Loucy (cell line): ENCODE measurements around the gene AMIGO2.

ENCODE experiments used
- H2AFZ ChIP-seq: fragments of 200-600 bp; sonication (generic); 2 replicates; pipeline ENCODE4 v1.6.0; 2016; ENCODE audit warnings: antibody characterized with exemption, mild to moderate bottlenecking, low read length, moderate library complexity
- H3F3A ChIP-seq: fragments of 200-600 bp; 2 replicates; pipeline ENCODE4 v1.6.0; 2016; ENCODE audit warnings: antibody characterized with exemption, low read depth, mild to moderate bottlenecking
- H3K27me3 ChIP-seq: fragments of 200-600 bp; sonication (generic); 2 replicates; pipeline ENCODE4 v1.6.1; 2014; ENCODE audit warnings: low read length, mild to moderate bottlenecking; ENCODE audit not compliant: insufficient read depth, poor library complexity, severe bottlenecking
- H3K36me3 ChIP-seq: fragments of 200-600 bp; sonication (generic); 2 replicates; pipeline ENCODE4 v1.6.1; 2016; ENCODE audit warnings: low read length; ENCODE audit not compliant: insufficient read depth
- H3K4me1 ChIP-seq: fragments of 200-600 bp; sonication (generic); 2 replicates; pipeline ENCODE4 v1.5.1; 2014; ENCODE audit warnings: low read length, mild to moderate bottlenecking; ENCODE audit not compliant: insufficient read depth, poor library complexity, severe bottlenecking
- H3K4me2 ChIP-seq: fragments of 200-600 bp; sonication (generic); 2 replicates; pipeline ENCODE4 v1.6.0; 2014; ENCODE audit warnings: antibody characterized with exemption, low read length, low read depth, mild to moderate bottlenecking; ENCODE audit not compliant: poor library complexity, severe bottlenecking
- H3K4me3 ChIP-seq: fragments of 200-600 bp; sonication (generic); 2 replicates; pipeline ENCODE4 v1.5.1; 2014; ENCODE audit warnings: low read length, mild to moderate bottlenecking, mixed read lengths; ENCODE audit not compliant: poor library complexity, severe bottlenecking
- H3K79me2 ChIP-seq: fragments of 200-600 bp; sonication (generic); 2 replicates; pipeline ENCODE4 v1.6.1; 2014; ENCODE audit warnings: low read length; ENCODE audit not compliant: insufficient read depth
- H3K9ac ChIP-seq: fragments of 200-600 bp; sonication (generic); 2 replicates; pipeline ENCODE4 v1.6.0; 2014; ENCODE audit warnings: mild to moderate bottlenecking, low read depth, low read length, moderate library complexity; ENCODE audit not compliant: poor library complexity, severe bottlenecking
- H3K9me2 ChIP-seq: fragments of 200-600 bp; sonication (generic); replicated peaks from 2 replicates; pipeline ENCODE4 v1.6.1; 2016; ENCODE audit warnings: low read depth, low read length, mixed read lengths
- H3K9me3 ChIP-seq: fragments of 200-600 bp; sonication (generic); 2 replicates; pipeline ENCODE4 v1.6.1; 2014; ENCODE audit warnings: mild to moderate bottlenecking, antibody characterized with exemption, low read length, low read depth; ENCODE audit not compliant: insufficient read depth
- H4K20me1 ChIP-seq: fragments of 200-600 bp; sonication (generic); 2 replicates; pipeline ENCODE4 v1.6.0; 2014; ENCODE audit warnings: antibody characterized with exemption, low read length, mild to moderate bottlenecking; ENCODE audit not compliant: insufficient read depth, poor library complexity, severe bottlenecking
- CTCF ChIP-seq: fragments of 200-600 bp; sonication (generic); conservative IDR thresholded peaks from 2 replicates; pipeline ENCODE4 v1.5.1; 2014; ENCODE audit warnings: mild to moderate bottlenecking, antibody characterized with exemption, low read length
- EZH2phosphoT487 ChIP-seq: fragments of 200-600 bp; IDR thresholded peaks from 2 replicates; pipeline ENCODE4 v1.6.1; 2018; ENCODE audit warnings: antibody characterized with exemption, mild to moderate bottlenecking, moderate library complexity, borderline replicate concordance

The AMIGO2 gene

GRCh38 chr12:47079468-47079980 lies at the start of gene AMIGO2, which contains the start of gene PCED1B:
AMIGO2 (minus strand) TSS chr12:47079959; CDS start chr12:47079002, 957 bp downstream.
PCED1B (plus strand) TSS chr12:47079621; CDS start chr12:47235064, 155,443 bp downstream.
- Histone ChIP-seq H3K27me3 (no peaks in the 10 kb centered on the region), H3F3A (peaks cover 9% of the 10 kb centered on the region), H3K9me2 (no peaks in the 10 kb centered on the region), H2AFZ (peak within 1 kb of the TSS; percentile 93), H3K9ac (peak within 1 kb of the TSS; percentile 67), H4K20me1 (no peaks in the 10 kb centered on the region), H3K4me3 (peak within 1 kb of the TSS; percentile 78), H3K4me1 (peaks cover 25% of the 10 kb centered on the region), H3K9me3 (no peaks in the 10 kb centered on the region), H3K79me2 (no peaks in the 10 kb centered on the region), H3K4me2 (peak within 1 kb of the TSS; percentile 93), H3K36me3 (no peaks in the 10 kb centered on the region)
- TF ChIP-seq EZH2phosphoT487 (no peak), CTCF (peak; percentile 57)

GRCh38 chr12:47126246-47126645 lies 46.5 kb upstream of the AMIGO2 start:
- Histone ChIP-seq H3K27me3 (no peaks in the 10 kb centered on the region), H3K79me2 (no peaks in the 10 kb centered on the region), H3K36me3 (no peaks in the 10 kb centered on the region), H2AFZ (no peak overlapping the region), H3K9me2 (no peaks in the 10 kb centered on the region), H3K9me3 (no peaks in the 10 kb centered on the region), H4K20me1 (no peaks in the 10 kb centered on the region), H3K4me1 (peaks cover 2% of the 10 kb centered on the region), H3K4me3 (no peak overlapping the region), H3F3A (no peaks in the 10 kb centered on the region), H3K9ac (no peak overlapping the region), H3K4me2 (no peak overlapping the region)
- TF ChIP-seq EZH2phosphoT487 (no peak), CTCF (no peak)

- no peaks in the 10 kb centered on the region for H3F3A ChIP-seq
- no peak overlapping the region for H2AFZ ChIP-seq
- no peaks in the 10 kb centered on the region for H3K36me3 ChIP-seq
- no peak overlapping the region for H3K9ac ChIP-seq
- no peaks in the 10 kb centered on the region for H3K9me3 ChIP-seq
- H3K4me2 ChIP-seq: no peak overlapping the region
- no peak for TF ChIP-seq CTCF
- no peak for TF ChIP-seq EZH2phosphoT487
- no peaks in the 10 kb centered on the region for H4K20me1 ChIP-seq
- no peaks in the 10 kb centered on the region for H3K27me3 ChIP-seq
- H3K4me1 ChIP-seq: peaks cover 6% of the 10 kb centered on the region
- no peaks in the 10 kb centered on the region for H3K79me2 ChIP-seq
- H3K4me3 ChIP-seq: no peak overlapping the region
- H3K9me2 ChIP-seq: no peaks in the 10 kb centered on the region
Measured at GRCh38 chr12:47124451-47124850, 44.7 kb upstream of the AMIGO2 start.
